SJSA1 (cell line): ENCODE data around the gene TTC4. TPM values are rescaled to one million over a fixed set of nuclear protein-coding genes. Genes with fewer than 3 reads are reported as not detected.

Experiments used
- DNase-seq, 2 experiments: peaks; one replicate each; pipeline ENCODE4 v3.0.0-alpha.2; 2015 to 2020; ENCODE audit warnings: low spot score in 2 of 2, low read depth in 1 of 2
- H3K27ac ChIP-seq: fragments of 250-450 bp; sonication (Bioruptor Pico); 2 replicates; pipeline ENCODE4 v1.5.1; 2020; ENCODE audit warnings: mild to moderate bottlenecking, moderate library complexity
- H3K27me3 ChIP-seq: fragments of 250-450 bp; sonication (Bioruptor Pico); replicated peaks from 2 replicates; pipeline ENCODE4 v1.5.1; 2020; ENCODE audit warnings: mild to moderate bottlenecking, moderate library complexity
- H3K36me3 ChIP-seq: fragments of 250-450 bp; sonication (Bioruptor Pico); 2 replicates; pipeline ENCODE4 v1.5.1; 2020; ENCODE audit warnings: mild to moderate bottlenecking
- H3K4me1 ChIP-seq: fragments of 250-450 bp; sonication (Bioruptor Pico); replicated peaks from 2 replicates; pipeline ENCODE4 v1.6.1; 2021; ENCODE audit warnings: mild to moderate bottlenecking
- H3K4me3 ChIP-seq: fragments of 250-450 bp; sonication (Bioruptor Pico); 2 replicates; pipeline ENCODE4 v1.5.1; 2020; ENCODE audit warnings: mild to moderate bottlenecking
- H3K9me3 ChIP-seq: fragments of 250-450 bp; sonication (Bioruptor Pico); replicated peaks from 2 replicates; pipeline ENCODE4 v1.5.1; 2020; ENCODE audit warnings: mild to moderate bottlenecking
- total RNA-seq: library from RNA; depleted of rRNA; stranded (reverse); fragments of >200 nt; shearing (Covaris generic); gene quantifications from 2 replicates; pipeline ENCODE4 v1.2.3, GENCODE V29; 2014; rRNA removed

Gene TTC4
- total RNA-seq: 35.4 and 38.6 TPM in 2 replicates

GRCh38 chr1:54715493-54716298, at the start of gene TTC4:
TSS of gene TTC4 (plus strand) at chr1:54715861. CDS start at chr1:54715909, 48 bp downstream.
- H3K9me3 ChIP-seq: no peaks in the 10 kb centered on the region
- peaks cover 9% of the 10 kb centered on the region; the same call in 1 of the 2 replicates for H3K4me1 ChIP-seq
- peaks cover 29% of the 10 kb centered on the region for H3K36me3 ChIP-seq
- no peaks in the 10 kb centered on the region for H3K27me3 ChIP-seq
- peak within 1 kb of the TSS; percentile 62 for H3K4me3 ChIP-seq
- peak; percentile 79 to 89 for DNase-seq
- H3K27ac ChIP-seq: peak within 1 kb of the TSS; percentile 40

GRCh38 chr1:54666333-54666732, 49.3 kb upstream of the TTC4 start:
- Histone ChIP-seq H3K27me3 (no peaks in the 10 kb centered on the region; the same call in 1 of the 2 replicates), H3K27ac (no peak overlapping the region), H3K36me3 (no peaks in the 10 kb centered on the region), H3K9me3 (no peaks in the 10 kb centered on the region), H3K4me1 (no peaks in the 10 kb centered on the region), H3K4me3 (no peak overlapping the region)
- DNase-seq: no peak

- DNase-seq: no peak
These were observed 47.9 kb upstream of the TTC4 start for GRCh38 chr1:54667797-54668196.

GRCh38 chr1:54668567-54668966, 47.1 kb upstream of the TTC4 start:
- DNase-seq: no peak
- Histone ChIP-seq H3K36me3 (no peaks in the 10 kb centered on the region), H3K27me3 (no peaks in the 10 kb centered on the region; the same call in 1 of the 2 replicates), H3K27ac (no peak overlapping the region), H3K9me3 (no peaks in the 10 kb centered on the region), H3K4me1 (no peaks in the 10 kb centered on the region), H3K4me3 (no peak overlapping the region)

More at GRCh38 chr1:54667797-54668196, 47.9 kb upstream of the TTC4 start:
- Histone ChIP-seq H3K27ac (no peak overlapping the region), H3K9me3 (no peaks in the 10 kb centered on the region), H3K4me3 (no peak overlapping the region), H3K4me1 (no peaks in the 10 kb centered on the region), H3K27me3 (no peaks in the 10 kb centered on the region; the same call in 1 of the 2 replicates), H3K36me3 (no peaks in the 10 kb centered on the region)

- Histone ChIP-seq H3K27ac (no peak overlapping the region), H3K36me3 (no peaks in the 10 kb centered on the region), H3K27me3 (no peaks in the 10 kb centered on the region), H3K4me3 (no peak overlapping the region), H3K4me1 (no peaks in the 10 kb centered on the region), H3K9me3 (no peaks in the 10 kb centered on the region)
- peak; percentile 60 to 64 for DNase-seq
These were observed 43.6 kb upstream of the TTC4 start for GRCh38 chr1:54671985-54672608.

GRCh38 chr1:54678776-54679643, 36.7 kb upstream of the TTC4 start:
- DNase-seq: no peak
- Histone ChIP-seq H3K4me3 (no peak overlapping the region), H3K27ac (no peak overlapping the region), H3K36me3 (no peaks in the 10 kb centered on the region), H3K9me3 (no peaks in the 10 kb centered on the region), H3K4me1 (no peaks in the 10 kb centered on the region), H3K27me3 (no peaks in the 10 kb centered on the region; the same call in none of the 2 replicates)

- Histone ChIP-seq H3K9me3 (no peaks in the 10 kb centered on the region), H3K4me3 (no peak overlapping the region), H3K4me1 (no peaks in the 10 kb centered on the region), H3K27me3 (peaks cover 4% of the 10 kb centered on the region), H3K36me3 (no peaks in the 10 kb centered on the region), H3K27ac (no peak overlapping the region)
- no peak for DNase-seq
These were observed 36.0 kb upstream of the TTC4 start for GRCh38 chr1:54679706-54680105.

- peaks cover 4% of the 10 kb centered on the region for H3K27me3 ChIP-seq
These were observed 35.3 kb upstream of the TTC4 start for GRCh38 chr1:54680387-54680786.

GRCh38 chr1:54681358-54681757, 34.3 kb upstream of the TTC4 start:
- no peaks in the 10 kb centered on the region for H3K9me3 ChIP-seq
- no peaks in the 10 kb centered on the region for H3K36me3 ChIP-seq
- no peak for DNase-seq
- no peak overlapping the region for H3K4me3 ChIP-seq
- no peak overlapping the region for H3K27ac ChIP-seq
- H3K27me3 ChIP-seq: peaks cover 4% of the 10 kb centered on the region
- no peaks in the 10 kb centered on the region for H3K4me1 ChIP-seq

More at GRCh38 chr1:54680387-54680786, 35.3 kb upstream of the TTC4 start:
- Histone ChIP-seq H3K4me3 (no peak overlapping the region), H3K27ac (no peak overlapping the region), H3K4me1 (no peaks in the 10 kb centered on the region), H3K9me3 (no peaks in the 10 kb centered on the region), H3K36me3 (no peaks in the 10 kb centered on the region)
- no peak for DNase-seq

GRCh38 chr1:54683453-54683852, 32.2 kb upstream of the TTC4 start:
- Histone ChIP-seq H3K27me3 (peaks cover 4% of the 10 kb centered on the region), H3K36me3 (no peaks in the 10 kb centered on the region), H3K4me3 (no peak overlapping the region), H3K4me1 (no peaks in the 10 kb centered on the region), H3K9me3 (no peaks in the 10 kb centered on the region), H3K27ac (no peak overlapping the region)
- no peak for DNase-seq

GRCh38 chr1:54685335-54685905, 30.2 kb upstream of the TTC4 start:
- Histone ChIP-seq H3K27me3 (peaks cover 4% of the 10 kb centered on the region), H3K4me1 (no peaks in the 10 kb centered on the region), H3K9me3 (no peaks in the 10 kb centered on the region), H3K27ac (no peak overlapping the region), H3K4me3 (no peak overlapping the region), H3K36me3 (no peaks in the 10 kb centered on the region)
- DNase-seq: no peak

- Histone ChIP-seq H3K36me3 (no peaks in the 10 kb centered on the region), H3K9me3 (no peaks in the 10 kb centered on the region), H3K4me3 (no peak overlapping the region), H3K4me1 (no peaks in the 10 kb centered on the region), H3K27ac (no peak overlapping the region), H3K27me3 (peaks cover 4% of the 10 kb centered on the region)
- no peak for DNase-seq
These were observed 29.5 kb upstream of the TTC4 start for GRCh38 chr1:54686155-54686554.

- no peak overlapping the region for H3K27ac ChIP-seq
- DNase-seq: no peak
- H3K36me3 ChIP-seq: no peaks in the 10 kb centered on the region
- no peaks in the 10 kb centered on the region for H3K9me3 ChIP-seq
- 0 out of 2 replicates have a peak, but pooled peaks cover 6% of the 10 kb centered on the region for H3K27me3 ChIP-seq
- H3K4me1 ChIP-seq: no peaks in the 10 kb centered on the region
- H3K4me3 ChIP-seq: no peak overlapping the region
These were observed 20.9 kb upstream of the TTC4 start for GRCh38 chr1:54694771-54695170.
